ENCODE results near the gene RIPK3.

DNA sequence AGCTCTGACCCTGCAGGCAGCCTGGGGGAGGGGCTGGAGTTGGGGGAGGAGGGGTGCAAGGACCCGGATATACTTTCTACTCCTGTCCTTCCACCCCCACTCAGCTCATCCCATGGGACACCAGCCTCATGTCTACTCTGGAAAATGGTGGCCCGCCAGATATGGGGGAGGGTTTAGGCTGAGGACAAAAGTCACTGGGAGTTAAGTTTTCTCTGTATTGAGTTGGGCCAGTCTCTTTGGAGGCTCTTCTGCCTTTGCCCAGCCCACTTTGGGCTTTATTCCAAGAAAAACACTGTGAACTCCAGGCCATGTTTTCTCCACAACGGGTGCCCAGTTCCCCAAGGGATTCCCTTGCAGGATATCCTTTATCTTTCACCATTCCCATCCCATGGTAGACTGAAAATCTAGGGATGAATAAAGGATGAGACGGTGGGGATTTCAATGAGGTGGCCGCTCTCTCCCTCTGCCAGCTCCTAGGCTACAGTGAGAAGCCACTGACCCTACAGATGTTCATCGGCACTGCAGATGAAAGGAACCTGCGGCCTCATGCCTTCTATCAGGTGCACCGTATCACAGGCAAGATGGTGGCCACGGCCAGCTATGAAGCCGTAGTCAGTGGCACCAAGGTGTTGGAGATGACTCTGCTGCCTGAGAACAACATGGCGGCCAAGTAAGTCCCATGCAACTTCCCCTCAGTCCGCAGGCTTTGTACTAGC lies 33.1 kb upstream of the RIPK3 start:
- no peak for TF ChIP-seq EZH2 (IDR thresholded peaks at IDR 0.05; ENCODE audit: low read depth, low read length, severe bottlenecking)
- TF ChIP-seq TCF12 (IDR thresholded peaks at IDR 0.05; ENCODE audit: low read depth, low read length), result no peak
- TF ChIP-seq FOSL1 (IDR thresholded peaks at IDR 0.05; ENCODE audit: insufficient read depth, low read depth, low read length), result no peak
- TF ChIP-seq EP300 (IDR thresholded peaks at IDR 0.05; ENCODE audit: borderline replicate concordance in 1 of 2, low read depth in 2 of 2, low read length in 2 of 2), result no peak
- TF ChIP-seq SUZ12 (IDR thresholded peaks at IDR 0.05; ENCODE audit: low read length), result no peak
- TF ChIP-seq MAFK (IDR thresholded peaks at IDR 0.05; ENCODE audit: low read depth, low read length), result no peak
- TF ChIP-seq, protein P1, sequence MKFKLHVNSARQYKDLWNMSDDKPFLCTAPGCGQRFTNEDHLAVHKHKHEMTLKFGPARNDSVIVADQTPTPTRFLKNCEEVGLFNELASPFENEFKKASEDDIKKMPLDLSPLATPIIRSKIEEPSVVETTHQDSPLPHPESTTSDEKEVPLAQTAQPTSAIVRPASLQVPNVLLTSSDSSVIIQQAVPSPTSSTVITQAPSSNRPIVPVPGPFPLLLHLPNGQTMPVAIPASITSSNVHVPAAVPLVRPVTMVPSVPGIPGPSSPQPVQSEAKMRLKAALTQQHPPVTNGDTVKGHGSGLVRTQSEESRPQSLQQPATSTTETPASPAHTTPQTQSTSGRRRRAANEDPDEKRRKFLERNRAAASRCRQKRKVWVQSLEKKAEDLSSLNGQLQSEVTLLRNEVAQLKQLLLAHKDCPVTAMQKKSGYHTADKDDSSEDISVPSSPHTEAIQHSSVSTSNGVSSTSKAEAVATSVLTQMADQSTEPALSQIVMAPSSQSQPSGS (IDR thresholded peaks at IDR 0.05; ENCODE audit: low read length), result no peak
- TF ChIP-seq, protein P2, sequence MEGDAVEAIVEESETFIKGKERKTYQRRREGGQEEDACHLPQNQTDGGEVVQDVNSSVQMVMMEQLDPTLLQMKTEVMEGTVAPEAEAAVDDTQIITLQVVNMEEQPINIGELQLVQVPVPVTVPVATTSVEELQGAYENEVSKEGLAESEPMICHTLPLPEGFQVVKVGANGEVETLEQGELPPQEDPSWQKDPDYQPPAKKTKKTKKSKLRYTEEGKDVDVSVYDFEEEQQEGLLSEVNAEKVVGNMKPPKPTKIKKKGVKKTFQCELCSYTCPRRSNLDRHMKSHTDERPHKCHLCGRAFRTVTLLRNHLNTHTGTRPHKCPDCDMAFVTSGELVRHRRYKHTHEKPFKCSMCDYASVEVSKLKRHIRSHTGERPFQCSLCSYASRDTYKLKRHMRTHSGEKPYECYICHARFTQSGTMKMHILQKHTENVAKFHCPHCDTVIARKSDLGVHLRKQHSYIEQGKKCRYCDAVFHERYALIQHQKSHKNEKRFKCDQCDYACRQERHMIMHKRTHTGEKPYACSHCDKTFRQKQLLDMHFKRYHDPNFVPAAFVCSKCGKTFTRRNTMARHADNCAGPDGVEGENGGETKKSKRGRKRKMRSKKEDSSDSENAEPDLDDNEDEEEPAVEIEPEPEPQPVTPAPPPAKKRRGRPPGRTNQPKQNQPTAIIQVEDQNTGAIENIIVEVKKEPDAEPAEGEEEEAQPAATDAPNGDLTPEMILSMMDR (IDR thresholded peaks at IDR 0.05; ENCODE audit: control extremely low read depth in 1 of 3, insufficient read depth in 1 of 3, low read depth in 1 of 3, low read length in 3 of 3), result no peak
